CD4-positive, alpha-beta T cell treated with Interleukin-6 at 100 ng/mL for 8 hours (primary cell): ENCODE results near the gene C2CD3.

Experiments
- DNase-seq: peaks from one replicate; pipeline ENCODE4 v3.0.0-alpha.2; 2020; ENCODE audit warnings: mixed read lengths, low spot score

The C2CD3 gene

DNA sequence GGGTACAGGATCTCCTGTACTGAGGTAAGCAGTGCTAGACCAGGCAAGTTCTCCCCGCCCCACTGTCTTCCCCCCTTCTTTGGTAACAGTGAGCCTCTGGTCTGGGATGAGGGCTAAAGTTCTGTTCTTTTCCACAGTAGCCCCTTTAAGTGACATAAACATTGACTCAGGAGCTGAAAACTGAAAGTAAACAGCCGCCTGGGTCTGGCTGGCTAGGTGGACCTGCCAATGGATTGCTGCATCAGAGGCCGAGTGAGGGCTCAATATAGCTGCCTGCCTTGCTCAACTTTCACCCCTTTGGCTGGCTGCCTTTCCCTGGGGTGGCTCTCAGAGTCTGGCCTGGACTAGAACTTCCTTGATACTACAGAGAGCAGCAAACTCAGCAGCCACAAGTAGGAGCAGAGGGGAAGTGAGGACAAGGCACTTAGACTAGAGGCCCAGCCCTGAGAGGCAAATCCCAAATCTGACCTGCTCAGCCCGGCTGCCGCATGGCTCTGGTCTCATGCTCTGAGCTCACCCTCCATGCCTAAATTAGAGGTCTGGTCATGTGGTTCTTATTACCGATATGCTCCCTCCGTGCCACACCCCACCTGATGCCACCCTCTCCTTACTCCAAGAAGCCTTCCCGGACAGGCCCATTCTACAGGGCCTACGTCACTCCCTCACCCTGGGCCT, 152.3 kb downstream of the C2CD3 start:
- no peak for DNase-seq

DNA sequence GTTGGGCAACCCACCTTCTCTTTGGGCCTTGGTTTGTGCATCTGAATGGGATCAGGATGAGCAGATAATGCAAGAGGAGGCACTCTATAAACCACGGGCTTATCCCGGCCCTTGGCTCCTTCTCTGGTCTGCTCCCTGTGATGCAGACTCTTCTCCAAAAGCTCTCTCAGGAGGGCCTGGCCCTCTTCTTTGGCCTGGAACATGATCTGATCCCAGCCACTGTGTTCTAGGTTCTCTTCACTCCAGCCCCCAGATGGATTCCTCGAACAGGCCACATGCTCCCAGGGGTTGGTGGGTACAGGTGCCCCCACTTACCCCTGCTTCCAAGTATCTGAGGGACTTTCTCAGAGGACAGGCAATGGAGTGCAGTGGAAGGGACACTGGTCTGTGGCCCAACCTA, 153.2 kb downstream of the C2CD3 start:
- no peak for DNase-seq

DNA sequence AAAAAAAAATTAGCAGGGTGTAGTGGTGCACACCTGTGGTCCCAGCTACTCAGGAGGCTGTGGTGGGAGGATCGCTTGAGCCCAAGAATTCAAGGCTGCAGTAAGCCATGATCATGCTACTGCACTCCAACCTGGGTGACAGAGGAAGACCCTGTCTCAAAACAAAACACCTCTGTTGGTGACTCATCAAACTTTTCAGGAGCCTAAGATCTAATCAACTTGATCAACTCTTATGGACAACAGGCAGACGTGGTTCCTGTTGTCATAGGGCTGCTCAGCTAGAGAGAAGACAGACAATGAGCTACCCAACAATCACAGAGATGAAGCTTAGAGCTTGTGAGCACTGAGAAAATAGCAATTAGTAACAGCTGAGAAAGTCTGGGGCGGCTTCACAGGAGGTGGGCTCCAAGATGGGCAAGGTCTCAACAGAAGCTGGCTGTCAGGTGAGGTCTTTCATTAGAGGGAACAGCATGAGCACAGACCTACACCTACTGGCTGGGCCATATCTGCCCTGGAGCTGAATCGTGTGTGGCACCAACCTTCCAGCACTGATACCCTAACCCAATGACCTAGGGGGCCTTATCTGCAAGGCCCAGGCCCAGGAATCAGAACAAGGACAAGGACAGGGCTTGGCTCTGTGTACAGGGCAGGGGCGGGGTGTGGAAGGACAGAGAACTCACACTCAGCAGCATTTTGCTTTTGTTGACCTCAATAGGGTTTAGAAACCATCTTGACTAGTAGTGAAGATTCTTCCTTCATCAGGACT, 154.7 kb downstream of the C2CD3 start:
- no peak for DNase-seq

DNA sequence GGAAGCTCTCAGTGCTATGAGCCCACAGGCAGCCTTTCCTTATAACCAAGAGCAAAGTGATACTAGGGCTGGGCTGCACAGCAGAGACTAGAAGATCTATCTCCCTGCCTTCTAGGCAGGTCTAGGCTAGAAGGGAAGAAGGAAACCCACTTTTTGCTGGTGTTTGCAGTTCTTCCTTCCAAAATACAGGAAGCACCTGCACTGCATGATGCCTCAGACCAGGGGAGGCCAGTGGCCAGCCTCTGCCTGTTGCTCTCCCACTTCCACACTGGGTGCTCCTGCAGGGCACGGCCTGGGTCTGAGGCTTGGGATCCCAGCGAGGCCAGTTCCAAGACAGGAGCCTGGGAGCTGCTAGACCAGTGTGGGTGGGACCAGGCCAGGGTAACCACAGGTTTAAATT, 155.9 kb downstream of the C2CD3 start:
- no peak for DNase-seq

DNA sequence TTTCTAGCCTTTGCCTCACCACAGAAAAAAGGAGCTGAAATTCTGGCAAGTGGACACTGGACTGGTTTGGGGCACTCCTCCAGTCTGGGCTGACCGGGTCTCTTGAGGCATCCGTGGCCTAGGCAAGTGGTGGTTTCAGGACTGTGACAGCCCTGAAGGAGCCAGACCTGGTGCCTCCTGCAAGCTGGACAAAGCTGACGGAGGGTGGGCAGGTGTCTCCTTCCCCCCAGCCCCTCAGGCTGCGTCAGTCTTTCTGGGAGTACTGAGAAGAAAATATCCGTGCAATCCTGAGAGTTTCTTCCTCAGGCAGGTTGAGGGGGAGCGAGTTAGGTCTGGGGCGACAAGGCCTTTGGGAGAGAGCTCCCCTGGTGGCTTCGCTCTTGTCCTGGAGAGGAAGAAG, 157.7 kb downstream of the C2CD3 start:
- DNase-seq = no peak

DNA sequence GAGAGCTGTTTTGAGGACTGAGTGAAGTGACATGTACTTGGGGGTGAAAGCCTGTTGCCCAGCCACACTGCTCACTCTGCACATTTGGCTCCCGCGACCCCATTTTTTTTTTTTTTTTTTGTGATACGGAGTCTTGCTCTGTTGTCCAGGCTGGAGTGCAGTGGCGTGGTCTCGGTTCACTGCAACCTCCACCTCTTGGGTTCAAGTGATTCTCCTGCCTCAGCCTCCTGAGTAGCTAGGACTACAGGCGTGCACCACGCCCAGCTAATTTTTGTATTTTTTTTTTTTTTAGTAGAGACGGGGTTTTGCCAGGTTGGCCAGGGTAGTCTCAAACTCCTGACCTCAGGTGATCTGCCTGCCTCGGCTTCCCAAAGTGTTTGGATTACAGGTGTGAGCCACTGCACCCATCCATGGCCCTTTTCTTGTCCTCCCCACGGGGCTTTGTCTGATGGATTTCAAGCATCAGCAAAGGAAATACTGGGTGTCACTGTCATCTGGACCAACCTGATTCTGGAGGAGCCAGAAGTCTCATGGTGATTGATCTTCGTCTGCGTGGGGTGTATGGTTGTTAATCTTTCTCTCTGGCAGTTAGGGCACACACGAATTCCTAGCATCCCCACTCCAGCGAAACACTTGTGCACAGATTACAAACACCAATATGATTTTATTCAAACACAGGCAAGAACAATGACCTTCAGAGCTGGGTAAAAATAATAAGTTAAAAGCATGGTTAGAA, 158.6 kb downstream of the C2CD3 start:
- DNase-seq = no peak

DNA sequence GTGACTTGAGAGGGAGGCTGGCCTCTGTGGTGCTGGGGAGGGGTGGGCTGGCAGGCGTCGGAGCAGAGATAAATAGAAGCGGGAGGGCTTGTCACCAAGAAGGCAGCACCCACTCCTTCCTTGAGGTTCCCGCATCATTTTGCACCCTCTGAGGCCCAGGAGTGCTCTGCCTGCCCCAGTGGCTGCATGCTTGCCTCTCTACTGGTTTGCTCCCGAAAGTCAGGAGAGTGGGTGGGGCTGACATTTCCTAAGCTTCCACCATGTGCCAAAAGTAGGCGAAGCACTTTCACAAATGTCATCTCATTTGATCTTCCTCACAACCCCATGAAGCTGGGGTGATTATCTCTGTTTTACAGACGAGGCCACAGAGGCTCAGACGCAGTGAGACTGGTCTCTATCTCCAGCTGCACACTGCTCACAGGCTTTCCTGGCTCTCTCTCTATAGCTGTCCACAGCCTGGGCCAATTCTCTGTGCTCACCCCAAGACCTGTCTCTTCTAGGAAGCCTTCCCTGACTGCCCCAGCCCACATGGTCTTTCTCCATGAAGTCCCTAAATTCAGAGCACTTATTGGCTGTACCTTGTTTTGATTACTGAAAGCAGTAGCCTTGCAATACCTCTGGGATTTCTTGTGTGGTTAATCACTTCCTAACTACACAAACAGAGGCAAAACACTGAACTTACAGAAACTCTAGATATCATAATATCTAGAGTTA, 159.3 kb downstream of the C2CD3 start:
- peak; percentile 49 for DNase-seq

DNA sequence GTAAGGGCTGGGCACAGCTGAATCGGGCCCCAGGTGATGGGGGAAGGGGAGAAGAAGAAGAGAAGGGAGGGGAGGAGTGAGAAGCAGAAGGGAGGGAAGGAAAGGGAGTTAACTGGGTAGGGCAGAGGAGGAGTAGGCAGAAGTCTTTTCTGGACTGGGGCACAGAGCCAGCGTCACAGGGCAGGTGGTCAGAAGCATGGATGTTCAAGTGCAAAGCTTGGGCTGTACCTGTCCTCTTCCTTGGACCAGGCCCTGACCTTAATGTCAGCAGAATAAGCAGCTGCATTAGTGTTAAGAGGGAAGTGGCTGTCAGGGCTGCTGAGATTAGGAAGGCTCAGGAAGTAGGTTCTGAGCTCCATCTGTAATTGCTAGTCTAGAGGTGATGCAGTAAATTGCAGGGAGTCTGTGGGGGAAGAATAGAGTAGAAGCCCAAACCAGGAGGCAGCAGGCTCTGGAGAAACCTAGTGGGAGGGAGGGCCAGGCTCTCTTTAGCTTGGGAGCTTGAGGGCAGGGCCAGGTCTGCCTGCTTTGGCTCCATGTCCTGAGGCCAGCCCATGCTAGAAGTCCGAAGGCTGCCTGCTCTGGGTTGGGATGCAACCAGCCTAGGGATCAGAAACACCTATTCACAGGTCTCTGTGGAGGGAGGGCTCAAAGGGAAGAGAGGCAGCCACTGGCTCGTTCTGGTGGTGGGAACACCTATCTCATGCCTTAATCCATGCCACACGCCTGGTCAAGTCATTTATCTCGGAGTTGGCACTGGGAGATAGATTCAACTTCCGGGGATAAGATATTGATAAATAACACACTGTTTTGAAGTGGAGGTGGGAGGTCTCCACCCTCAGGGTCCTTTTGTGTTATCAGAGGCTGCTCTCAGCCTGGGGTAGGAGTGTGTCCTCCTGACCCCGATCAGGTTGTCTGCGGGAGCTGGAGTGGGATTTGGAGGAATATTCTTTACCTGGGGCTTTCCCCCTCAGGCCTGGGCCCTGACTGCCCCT, 160.2 kb downstream of the C2CD3 start:
- no peak for DNase-seq

DNA sequence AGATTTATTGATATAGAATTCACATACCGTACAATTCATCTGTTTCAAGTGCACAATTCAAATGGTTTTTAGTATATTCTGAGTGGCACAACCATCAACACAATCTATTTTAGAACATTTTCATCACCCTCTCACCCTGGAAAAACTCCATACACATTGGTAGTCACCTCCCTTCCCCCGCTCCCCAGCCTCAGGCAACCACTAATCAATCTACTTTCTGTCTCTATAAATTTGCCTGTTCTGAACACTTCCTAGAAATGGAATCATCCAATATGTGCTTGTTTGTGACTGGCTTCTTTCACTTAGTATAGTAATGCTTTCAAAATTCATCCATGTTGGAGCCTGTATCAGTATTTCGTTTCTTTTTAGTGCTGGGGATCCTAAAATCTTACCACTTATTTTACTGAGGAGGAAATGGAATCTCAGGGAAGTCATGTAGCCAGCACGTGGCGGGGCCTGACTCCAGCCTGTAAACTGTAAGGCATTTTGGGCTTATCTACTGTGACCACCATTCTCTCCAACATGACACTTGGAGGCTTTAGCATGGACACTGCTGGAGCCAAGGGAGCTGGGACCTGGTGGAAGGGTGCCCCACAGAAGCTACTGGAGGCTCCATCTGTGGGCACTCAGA, 161.0 kb downstream of the C2CD3 start:
- DNase-seq = no peak

DNA sequence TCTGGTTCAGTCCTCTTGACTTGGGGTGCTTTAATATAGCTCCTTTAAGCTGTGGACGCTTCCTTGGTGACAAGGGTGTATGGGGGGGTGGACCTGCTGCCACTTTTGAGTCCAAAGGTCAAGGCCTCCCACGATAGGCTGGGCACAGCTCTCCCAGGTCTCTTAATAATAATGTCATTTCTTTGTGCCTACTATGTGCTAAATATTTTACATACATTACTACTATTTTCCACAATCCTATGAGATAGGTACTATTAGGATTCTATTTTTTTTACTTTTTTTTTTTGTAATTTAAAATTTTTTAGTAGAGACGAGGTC, 161.6 kb downstream of the C2CD3 start:
- DNase-seq = no peak

DNA sequence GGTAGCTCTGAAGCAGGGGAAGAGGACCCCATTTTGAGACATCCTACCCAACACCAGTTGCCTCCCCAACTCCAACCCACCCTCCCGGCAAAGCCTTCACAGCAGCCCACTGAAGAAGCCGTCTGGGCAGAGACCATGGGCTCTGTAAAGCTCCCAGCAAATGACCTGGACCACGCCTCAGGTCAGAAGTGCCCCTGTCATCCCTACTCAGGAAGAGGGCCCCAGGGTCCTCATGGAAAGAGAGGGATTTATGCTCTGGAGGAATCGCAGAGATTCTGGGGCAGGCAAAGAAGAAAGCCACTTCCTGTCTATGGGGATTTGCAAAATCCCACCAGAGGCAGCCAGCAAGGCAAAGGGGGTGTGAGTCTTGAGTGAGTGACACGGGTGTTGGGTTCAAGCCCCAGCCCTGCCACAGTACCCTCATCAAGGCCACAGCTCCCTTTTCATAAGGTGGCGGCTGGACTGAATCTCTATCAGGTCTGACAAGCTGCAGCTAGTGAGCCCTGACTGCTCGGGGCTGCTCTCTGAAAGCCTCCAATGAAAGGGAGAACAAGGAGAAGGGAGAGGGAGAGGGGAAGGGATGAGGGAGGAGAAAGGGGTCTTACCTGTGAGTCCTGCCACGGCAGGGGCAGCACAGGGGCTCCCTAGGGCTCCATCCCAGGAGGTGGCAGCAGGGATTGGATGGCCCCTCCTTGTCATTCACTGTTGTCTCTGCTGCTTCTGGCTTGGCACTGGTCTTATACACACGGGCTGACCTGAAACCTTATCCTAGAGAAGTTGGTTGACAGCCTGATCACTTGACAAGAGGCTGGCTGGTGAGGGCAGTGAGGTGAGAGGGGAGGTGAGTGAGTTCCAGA, 162.2 kb downstream of the C2CD3 start, which contains the start of gene UCP3:
TSS of gene UCP3 (minus strand) at position 713 of the 857 bp plus-strand sequence. CDS start 2,043 bp downstream, outside the sequence.
- no peak for DNase-seq

DNA sequence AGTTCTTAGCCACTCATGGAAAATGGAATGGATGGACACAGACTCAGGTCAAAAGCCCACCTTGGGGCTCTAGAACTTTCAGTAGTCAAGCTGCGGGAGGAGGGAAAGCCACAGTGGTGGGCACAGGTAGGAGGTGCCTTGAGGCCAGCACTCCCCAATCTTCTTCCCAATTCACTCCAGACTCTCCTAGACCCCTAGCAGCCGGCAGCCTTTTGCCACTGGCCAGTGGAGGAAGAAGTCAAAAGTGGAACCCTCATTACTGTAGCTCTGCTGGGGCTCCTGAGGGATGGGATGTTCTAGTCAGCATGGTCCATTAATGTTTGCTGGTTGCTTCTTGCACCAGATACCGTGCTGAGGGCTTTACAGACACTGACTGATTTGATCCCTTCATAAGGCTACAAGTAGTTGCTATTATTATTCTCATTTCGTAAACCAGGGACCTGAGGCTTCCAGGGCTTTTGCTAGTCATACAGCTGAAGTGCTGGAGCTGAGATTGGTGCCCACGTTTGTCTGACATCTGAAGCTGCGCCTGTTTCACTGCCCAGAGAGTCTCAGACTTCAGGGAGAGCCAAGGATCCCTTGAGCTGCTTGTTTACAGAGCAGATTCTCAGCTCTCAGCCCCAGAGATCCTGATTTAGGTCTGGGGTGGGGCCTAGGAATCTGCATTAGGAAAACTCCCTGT, 163.0 kb downstream of the C2CD3 start:
- DNase-seq = no peak

DNA sequence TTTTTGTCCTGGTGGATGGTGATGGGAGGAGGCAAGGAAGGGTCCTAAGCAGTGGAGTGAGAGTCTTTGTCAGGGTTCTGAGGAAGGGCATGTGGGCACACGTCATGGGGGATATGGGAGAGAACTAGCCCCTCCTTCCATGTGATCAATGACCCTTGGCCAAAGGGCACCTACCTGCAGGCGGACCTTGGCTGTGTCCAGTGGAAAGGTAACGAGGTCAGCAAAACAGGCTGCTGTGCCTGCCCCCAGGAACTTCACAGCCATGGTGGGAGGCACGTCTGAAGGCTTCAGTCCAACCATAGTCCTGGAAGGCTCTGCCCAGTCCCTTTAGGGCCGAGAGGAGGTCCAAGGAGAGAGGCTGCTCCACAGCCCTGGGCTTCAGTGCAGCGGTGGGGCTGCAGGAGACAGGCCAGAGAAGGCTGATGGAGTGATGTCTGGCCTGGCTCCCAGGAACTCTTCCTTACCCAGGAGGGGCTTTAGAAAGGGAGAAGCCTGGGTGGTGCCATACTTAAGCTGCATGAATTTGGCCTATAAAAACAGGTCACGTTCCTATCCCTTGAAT, 164.0 kb downstream of the C2CD3 start:
- DNase-seq = no peak

DNA sequence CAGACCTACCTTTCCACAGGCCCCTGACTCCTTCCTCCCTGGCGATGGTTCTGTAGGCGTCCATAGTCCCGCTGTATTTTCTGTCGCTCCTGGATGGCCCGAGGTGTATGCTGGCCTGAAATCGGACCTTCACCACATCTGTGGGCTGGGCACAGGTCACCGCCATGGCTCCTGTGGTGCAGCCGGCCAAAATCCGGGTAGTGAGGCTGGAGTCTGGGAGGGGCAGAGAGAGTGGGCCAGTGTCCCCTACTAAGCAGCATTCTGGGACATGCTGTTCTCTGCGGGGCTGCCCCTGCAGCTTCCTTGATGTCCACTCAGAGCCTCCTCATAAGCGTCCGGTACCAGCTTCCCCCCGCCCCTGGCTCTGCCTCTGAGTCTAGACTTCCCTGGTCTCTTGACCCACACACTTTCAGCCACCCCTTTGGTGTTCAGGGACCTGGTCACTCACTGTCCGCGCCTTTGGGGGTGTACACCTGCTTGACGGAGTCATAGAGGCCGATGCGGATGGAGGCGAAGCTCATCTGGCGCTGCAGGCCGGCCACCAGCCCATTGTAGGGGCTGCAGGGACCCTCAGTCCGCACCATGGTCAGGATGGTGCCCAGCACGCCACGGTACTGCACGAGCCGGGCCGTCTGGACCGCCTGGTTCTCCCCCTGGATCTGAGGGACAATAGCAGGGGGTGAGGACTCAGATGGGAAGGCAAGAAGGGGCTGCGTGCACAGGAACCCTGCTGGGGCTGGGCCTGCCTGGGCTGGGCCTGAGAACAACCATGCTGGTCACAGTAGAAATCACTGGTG, 164.9 kb downstream of the C2CD3 start:
- DNase-seq = no peak

DNA sequence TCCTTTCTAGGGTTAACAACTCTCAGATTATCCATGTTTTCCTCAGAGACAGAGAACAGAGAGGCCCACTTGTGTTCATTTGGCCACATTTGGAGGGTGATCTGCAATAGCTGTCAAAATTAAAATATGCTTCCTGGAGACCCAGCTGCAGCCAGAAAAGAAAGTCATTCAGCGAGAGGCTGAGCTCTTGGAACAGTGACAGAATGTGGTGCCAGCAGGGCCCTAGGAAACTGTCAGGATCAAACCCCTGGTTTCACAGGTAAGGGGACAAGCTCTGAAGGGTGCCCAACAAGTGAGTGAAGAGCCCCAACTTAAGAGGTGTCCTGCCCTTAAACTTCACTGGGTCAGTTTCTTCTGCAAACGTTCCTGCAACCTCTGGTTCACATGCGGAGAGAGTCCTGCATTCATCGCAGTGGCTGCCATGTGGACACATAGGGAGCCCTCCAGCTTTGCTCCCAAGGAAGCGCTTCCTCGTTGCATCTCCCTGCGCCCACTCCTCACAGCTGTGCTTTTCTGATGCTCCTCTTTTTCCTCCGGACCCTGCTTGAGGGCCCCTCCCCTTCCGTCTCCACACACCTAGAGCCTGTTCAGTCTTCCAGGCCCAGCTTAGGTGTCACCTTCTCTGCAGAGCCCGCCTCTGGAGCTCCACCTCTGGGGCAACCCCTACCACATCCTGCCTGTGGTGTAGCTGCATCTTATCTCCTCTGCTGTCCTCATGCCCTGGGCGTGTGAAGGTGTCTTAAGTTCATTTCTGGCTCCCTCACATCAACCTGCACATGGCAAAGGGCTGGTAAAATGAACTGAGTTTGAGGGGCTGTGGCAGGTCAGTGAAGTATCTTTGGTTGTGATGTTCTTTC, 165.8 kb downstream of the C2CD3 start:
- DNase-seq = peak; percentile 93

DNA sequence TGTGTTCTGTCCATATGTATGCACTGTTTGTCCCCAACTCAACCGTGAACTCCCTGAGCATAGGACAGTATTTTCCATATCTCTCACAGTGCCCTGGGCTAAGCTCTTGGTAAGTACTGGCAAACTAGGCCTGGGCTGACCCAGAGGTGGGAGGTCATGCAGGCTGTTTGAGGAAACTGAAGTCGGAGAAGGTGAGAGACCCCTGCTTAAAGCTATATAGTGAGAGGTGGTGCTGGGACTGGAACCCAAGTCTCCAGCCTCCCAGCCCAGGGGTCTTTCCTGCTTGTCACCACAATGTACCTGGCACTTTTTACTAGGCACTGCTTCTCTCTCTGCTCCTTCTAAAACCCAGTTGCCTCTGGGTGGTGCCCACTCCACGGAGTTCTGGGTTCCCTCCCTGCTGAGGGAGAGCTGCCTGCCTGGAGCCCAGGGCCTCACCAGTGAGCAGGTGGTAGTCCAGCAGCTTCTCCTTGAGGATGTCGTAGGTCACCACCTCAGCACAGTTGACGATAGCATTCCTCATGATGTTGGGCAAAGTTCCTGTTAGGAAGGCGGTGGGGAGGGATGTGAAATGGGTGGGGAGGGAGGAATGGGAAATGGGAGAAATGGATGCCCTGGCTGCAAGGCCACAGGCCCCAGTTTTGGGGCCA, 166.6 kb downstream of the C2CD3 start:
- no peak for DNase-seq
